GM21786 (cell line): ENCODE measurements around the gene UBA1.

Source experiments
- ATAC-seq: cut with Tn5 transposase; IDR thresholded peaks from one replicate; pipeline ENCODE4 v1.9.1; 2021; ENCODE audit not compliant: unreplicated experiment

UBA1 gene

GRCh38 chrX:47169726-47170515, 23.7 kb upstream of the UBA1 start:
- no peak for ATAC-seq

- ATAC-seq = no peak
These were observed 22.6 kb upstream of the UBA1 start for GRCh38 chrX:47170861-47171692.

GRCh38 chrX:47171996-47172395, 21.6 kb upstream of the UBA1 start:
- ATAC-seq = no peak

- no peak for ATAC-seq
These were observed 21.1 kb upstream of the UBA1 start for GRCh38 chrX:47172549-47172948.

GRCh38 chrX:47172971-47173792, 20.4 kb upstream of the UBA1 start:
- no peak for ATAC-seq

DNA sequence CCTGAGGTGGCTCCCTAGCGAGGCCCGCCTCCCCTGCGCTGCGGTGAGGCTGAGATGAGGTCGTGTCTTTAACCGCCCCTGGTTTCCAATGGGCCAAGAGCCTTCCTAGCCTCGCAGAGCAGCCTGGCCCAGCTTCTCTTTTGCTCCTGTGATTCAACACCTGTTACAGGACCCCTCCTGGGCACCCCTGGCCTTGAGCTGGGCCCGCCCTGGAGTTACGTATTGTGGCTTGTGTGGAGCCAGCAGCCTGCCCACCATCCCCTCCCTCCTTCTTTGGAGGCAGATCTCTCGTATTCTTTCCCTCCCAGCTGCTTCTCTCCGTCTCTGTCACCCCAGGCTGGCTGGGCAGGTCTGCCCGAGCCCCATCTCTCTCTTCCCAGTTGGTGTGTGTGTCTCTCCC, 19.3 kb upstream of the UBA1 start:
- ATAC-seq = no peak

GRCh38 chrX:47174846-47175587, 18.6 kb upstream of the UBA1 start:
- ATAC-seq = no peak

- no peak for ATAC-seq
These were observed 18.0 kb upstream of the UBA1 start for GRCh38 chrX:47175588-47175980.

GRCh38 chrX:47176101-47176740, 17.4 kb upstream of the UBA1 start:
- no peak for ATAC-seq

DNA sequence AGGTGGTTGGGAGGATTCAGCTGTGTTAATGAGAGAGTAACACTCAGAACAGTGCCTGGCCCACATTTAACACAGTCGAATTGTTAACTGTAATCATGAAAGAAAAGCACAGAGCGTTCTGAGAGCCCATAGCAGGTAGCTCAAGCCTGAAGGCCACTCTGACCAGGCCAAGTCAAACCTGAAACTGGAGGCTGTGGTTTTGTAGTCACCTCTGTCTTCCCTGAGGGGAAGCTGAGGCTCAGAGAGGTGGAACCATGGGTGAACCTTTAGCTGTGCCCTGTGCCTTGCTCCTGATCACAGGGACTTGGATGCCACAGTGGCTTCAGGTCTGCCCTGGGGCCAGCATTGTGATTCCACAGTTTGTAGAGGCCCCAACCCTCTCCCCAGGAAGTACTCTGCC, 16.6 kb upstream of the UBA1 start:
- ATAC-seq = no peak

GRCh38 chrX:47178337-47178736, 15.3 kb upstream of the UBA1 start:
- ATAC-seq = no peak

DNA sequence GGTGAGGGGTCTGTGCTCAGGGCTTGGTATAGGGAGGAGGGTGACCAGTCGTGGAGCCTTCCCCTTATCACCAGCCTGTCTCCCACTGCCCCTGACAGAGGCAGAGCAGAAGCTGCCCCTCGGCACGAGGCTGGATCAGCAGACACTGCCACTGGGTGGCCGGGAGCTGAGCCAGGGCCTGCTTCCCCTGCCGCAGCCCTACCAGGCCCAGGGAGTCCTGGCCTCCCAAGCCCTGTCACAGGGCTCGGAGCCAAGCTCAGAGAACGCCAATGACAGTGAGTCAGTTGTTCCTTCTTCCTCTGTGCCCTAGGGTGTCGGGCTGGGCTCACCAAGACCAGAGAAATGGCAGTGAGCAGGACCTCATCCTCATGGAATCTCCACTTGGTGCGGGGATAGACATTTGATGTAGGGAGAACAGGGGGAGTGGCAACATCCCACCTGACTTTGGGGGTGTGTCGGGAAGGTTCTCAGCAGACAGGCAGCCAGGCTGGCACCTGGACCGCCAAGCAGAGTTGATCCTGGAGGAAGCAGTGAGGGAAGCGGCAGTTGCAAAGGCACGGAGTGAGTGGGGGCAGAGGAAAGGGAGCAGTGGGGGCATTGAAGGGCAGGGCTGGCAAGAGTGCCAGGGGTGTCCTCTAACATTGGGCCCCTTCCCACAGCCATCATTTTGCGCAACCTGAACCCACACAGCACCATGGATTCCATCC, 14.3 kb upstream of the UBA1 start:
- ATAC-seq = no peak

DNA sequence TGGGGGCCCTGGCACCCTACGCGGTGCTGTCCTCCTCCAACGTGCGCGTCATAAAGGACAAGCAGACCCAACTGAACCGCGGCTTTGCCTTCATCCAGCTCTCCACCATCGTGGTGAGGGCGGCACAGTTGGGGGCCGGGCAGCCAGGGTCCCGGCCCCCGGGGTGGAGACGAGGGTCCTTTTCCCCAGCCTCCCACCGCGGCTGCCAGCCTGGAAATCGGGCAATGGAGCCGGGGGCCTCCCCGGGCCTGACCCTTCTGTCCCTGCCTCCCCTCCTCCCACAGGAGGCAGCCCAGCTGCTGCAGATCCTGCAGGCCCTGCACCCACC, 13.7 kb upstream of the UBA1 start:
- ATAC-seq = no peak

- no peak for ATAC-seq
These were observed 13.3 kb upstream of the UBA1 start for GRCh38 chrX:47180346-47180745.

- ATAC-seq = no peak
These were observed 12.3 kb upstream of the UBA1 start for GRCh38 chrX:47181301-47181700.

- ATAC-seq = no peak
These were observed 11.4 kb upstream of the UBA1 start for GRCh38 chrX:47182106-47182700.

GRCh38 chrX:47184486-47184885, 9.1 kb upstream of the UBA1 start:
- no peak for ATAC-seq

DNA sequence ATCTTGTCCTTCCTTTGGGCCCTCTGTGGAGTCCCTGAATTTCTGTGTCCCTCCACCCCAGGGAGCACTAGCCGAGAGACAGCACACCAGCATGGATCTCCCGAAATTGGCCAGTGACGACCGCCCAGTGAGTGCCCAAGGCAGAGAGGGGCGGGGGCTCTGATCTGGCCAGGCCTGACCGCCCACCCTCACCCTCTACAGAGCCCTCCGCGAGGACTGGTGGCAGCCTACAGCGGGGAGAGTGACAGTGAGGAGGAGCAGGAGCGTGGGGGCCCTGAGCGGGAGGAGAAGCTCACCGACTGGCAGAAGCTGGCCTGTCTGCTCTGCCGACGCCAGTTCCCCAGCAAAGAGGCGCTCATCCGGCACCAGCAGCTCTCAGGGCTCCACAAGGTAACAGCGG, 8.4 kb upstream of the UBA1 start:
- ATAC-seq = no peak

- ATAC-seq = no peak
These were observed 7.4 kb upstream of the UBA1 start for GRCh38 chrX:47186096-47186740.
